Adrenal gland (tissue), 5 donors: ENCODE data around the gene C1orf50.

Source experiments
- POLR2A ChIP-seq, 2 donors: fragments of 450-650 bp; IDR thresholded peaks; one replicate each; pipeline ENCODE4 v1.6.1; 2017; ENCODE audit warnings: antibody characterized with exemption in 2 of 2, mild to moderate bottlenecking in 2 of 2, moderate library complexity in 1 of 2
- TF ChIP-seq, protein P1 (sequence below), 6 experiments: fragments of 450-650 bp in 4 of 6; fragments of 200-600 bp in 2 of 6; sonication (generic) in 1 of 6; IDR thresholded peaks; 1 replicate in 5 of 6; 2 replicates in 1 of 6; pipeline versions ENCODE4 v1.5.1 to v1.8.0; 2016 to 2021; ENCODE audit warnings: antibody characterized with exemption in 6 of 6, mild to moderate bottlenecking in 2 of 6, moderate library complexity in 1 of 6
- donor health status: DM: no; HTN: no; CAD: no.

DNA sequence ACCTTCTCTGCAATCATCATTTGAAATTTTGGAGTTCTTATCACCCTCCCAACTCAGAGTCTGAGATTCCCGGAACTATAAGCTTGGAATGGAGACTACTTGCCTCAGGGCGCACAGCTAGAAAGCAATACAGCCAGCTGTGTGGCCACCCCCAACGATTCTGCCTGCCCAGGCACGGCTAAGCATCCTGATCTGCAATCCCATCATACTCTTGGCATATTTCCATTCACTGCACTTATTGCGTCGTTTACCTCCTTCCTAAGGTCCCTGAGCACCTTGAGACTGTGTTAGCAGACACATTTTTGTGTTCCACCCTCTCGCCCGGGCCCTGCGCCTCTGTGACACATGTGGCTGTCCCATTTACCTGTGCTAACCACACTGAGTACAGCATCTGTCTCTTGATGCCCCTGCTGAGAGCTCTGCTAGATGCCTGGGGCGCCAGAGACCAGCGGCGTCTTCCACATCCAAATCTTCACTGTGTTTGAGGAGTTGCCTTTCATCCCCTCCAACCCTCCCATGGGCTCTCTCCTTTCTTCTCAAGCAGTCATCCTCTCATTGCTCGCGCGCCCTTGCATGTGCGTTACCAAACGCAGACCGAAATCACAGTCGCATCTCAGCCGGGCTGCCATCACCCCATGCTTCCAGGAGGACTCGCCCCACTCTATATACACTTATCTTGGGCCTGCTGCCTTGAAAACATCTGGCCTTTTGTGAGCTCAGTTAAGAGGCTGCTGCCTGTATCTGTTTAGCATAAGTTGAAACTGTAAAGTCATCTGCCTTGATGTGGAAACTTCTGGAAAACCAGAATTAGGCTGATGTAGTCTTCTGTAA is 23.5 kb upstream of the C1orf50 start:
- TF ChIP-seq, protein P1, sequence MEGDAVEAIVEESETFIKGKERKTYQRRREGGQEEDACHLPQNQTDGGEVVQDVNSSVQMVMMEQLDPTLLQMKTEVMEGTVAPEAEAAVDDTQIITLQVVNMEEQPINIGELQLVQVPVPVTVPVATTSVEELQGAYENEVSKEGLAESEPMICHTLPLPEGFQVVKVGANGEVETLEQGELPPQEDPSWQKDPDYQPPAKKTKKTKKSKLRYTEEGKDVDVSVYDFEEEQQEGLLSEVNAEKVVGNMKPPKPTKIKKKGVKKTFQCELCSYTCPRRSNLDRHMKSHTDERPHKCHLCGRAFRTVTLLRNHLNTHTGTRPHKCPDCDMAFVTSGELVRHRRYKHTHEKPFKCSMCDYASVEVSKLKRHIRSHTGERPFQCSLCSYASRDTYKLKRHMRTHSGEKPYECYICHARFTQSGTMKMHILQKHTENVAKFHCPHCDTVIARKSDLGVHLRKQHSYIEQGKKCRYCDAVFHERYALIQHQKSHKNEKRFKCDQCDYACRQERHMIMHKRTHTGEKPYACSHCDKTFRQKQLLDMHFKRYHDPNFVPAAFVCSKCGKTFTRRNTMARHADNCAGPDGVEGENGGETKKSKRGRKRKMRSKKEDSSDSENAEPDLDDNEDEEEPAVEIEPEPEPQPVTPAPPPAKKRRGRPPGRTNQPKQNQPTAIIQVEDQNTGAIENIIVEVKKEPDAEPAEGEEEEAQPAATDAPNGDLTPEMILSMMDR (IDR thresholded peaks at IDR 0.05) = no peak
- no peak for TF ChIP-seq POLR2A (IDR thresholded peaks at IDR 0.05)
